ENCODE results near the gene HOPX.

The HOPX gene

DNA sequence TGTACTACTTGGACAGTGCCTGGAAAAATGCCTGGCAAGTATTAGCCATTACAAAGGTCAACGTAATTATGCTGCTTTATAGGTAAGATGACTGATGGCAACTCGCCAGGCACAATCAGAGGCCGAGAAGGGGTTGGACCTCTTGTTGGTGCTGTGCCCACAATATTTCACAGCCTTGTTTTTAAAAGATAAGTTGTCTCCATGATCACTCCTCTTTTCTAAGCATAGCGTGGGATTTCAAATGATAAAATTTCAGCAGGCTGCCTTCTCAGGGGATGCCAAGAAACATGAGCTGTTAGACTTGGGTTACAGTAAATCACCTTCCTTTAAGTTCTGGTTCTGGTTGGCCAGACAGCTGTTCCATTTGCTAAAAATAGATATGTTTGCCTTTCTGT, 26.9 kb downstream of the HOPX start:
- no peak for TF ChIP-seq ZFX (IDR thresholded peaks at IDR 0.05; ENCODE audit: borderline replicate concordance)
- TF ChIP-seq, protein P1, sequence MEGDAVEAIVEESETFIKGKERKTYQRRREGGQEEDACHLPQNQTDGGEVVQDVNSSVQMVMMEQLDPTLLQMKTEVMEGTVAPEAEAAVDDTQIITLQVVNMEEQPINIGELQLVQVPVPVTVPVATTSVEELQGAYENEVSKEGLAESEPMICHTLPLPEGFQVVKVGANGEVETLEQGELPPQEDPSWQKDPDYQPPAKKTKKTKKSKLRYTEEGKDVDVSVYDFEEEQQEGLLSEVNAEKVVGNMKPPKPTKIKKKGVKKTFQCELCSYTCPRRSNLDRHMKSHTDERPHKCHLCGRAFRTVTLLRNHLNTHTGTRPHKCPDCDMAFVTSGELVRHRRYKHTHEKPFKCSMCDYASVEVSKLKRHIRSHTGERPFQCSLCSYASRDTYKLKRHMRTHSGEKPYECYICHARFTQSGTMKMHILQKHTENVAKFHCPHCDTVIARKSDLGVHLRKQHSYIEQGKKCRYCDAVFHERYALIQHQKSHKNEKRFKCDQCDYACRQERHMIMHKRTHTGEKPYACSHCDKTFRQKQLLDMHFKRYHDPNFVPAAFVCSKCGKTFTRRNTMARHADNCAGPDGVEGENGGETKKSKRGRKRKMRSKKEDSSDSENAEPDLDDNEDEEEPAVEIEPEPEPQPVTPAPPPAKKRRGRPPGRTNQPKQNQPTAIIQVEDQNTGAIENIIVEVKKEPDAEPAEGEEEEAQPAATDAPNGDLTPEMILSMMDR (IDR thresholded peaks at IDR 0.05) = no peak
- H3K27ac ChIP-seq = no peak overlapping the region

DNA sequence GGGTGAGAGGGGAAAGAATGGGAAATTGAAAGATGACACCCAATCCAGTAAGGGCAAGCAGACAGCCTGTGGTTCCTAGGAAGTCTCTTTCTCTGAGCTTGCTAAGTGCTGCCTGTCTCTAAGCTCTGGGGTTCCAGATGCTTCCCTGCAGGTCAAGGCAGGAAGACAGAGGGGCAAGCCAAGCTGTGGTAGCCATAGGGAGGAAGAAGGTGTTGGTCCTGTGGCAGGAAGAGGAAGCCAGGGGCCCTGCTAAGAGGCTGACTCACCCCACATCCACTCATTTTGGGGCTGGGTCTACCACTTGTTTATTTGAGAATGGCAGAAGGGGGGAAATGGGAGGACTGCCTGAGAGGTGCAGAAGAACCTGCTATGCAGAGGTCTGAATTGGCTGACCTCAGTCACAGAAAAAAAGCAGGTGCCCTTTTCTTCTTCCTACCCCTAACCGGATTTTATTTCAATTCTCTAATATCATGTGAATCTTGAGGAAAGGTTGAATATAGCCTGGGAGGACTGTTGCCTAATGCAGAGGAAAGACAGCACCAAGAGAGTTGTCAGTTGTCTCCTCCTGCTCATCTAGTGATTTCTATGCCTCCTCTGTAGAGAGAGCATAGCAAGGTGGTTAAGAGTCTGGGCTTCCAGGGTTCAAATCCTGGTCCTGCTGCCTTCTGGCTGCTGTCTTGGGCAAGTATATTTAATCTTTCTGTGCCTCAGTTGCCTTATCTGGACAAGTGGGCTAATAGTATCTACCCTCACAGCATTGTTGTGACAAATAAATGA, 27.4 kb downstream of the HOPX start:
- no peak overlapping the region for H3K27ac ChIP-seq
- no peak for TF ChIP-seq ZFX (IDR thresholded peaks at IDR 0.05; ENCODE audit: borderline replicate concordance)
- TF ChIP-seq, protein P1 (IDR thresholded peaks at IDR 0.05) = no peak

DNA sequence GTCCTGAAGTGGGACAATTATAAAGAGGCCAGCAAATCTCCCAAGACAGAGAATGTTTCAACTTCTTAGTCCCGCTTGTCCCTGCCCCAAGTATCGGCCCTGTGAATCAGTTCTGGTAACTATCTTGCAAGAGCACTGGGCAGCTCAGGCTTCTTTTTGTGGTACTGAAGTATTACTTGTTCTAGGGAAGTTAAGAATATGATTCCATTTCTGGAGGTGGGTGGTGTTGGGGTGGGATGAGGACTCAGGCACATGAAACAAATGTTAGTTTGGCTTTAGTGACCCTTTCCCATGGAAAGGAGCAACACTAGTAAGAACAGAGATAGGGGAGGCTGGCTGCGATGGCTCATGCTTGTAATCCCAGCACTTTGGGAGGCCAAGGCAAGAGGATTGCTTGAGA, 28.9 kb downstream of the HOPX start:
- no peak for TF ChIP-seq ZFX (IDR thresholded peaks at IDR 0.05; ENCODE audit: borderline replicate concordance)
- no peak overlapping the region for H3K27ac ChIP-seq

DNA sequence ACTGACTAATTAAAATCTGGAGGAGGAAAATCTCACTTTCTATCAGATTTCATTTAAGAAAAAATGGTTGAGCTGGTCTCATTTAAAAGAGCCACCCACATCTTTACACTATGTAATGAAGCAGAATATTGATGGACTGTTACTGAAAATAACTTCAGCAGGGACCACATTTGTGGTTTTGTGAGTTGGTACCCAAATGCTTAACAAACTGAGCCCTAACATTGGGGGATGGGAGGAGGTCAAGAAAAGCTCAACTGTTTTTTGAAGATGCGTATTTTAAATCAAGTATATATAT, 30.1 kb downstream of the HOPX start:
- no peak for TF ChIP-seq ZFX (IDR thresholded peaks at IDR 0.05; ENCODE audit: borderline replicate concordance)
- TF ChIP-seq, protein P1 (IDR thresholded peaks at IDR 0.05) = no peak
- no peak overlapping the region for H3K27ac ChIP-seq

DNA sequence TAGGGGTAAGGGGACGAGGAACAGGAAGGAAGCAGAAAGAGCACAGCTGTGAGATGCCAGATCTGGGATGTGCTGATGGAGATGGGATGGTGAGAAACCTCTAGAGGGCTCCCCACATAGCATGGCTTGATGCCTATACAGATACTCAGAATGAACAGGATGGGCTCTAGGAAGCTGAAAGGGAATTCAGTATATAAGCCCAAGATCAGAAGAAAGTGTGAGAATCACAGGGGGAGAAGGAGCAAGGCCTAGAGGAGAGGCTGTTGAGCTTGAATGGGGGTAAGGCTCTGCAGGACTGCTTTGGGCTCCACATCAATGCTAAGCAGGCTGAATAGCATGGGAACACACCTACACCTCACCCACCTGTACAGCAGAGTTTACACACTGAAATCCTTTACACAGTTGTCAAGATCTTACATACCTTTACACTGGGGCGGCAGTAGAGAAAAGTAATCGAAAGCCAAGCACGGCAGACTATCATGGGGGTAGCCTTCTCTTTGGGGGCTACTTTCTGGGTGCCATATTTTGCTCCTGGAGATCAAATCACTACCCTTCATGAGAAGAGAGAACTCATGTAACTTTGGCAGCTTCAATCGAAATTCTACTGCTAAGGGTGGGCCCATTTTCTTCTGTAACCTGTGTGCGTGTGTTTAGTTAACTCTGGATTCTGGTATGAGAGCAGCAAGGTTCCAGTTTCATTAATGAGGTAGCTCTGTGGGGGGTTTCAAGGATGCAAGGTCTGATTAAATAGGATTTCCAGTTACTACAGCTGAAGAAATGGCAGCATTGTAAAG, 30.6 kb downstream of the HOPX start:
- H3K27ac ChIP-seq = no peak overlapping the region
- no peak for TF ChIP-seq ZFX (IDR thresholded peaks at IDR 0.05; ENCODE audit: borderline replicate concordance)
- TF ChIP-seq, protein P1 (IDR thresholded peaks at IDR 0.05) = 0 out of 2 replicates have a peak, but pooled peaks have one; percentile 5

DNA sequence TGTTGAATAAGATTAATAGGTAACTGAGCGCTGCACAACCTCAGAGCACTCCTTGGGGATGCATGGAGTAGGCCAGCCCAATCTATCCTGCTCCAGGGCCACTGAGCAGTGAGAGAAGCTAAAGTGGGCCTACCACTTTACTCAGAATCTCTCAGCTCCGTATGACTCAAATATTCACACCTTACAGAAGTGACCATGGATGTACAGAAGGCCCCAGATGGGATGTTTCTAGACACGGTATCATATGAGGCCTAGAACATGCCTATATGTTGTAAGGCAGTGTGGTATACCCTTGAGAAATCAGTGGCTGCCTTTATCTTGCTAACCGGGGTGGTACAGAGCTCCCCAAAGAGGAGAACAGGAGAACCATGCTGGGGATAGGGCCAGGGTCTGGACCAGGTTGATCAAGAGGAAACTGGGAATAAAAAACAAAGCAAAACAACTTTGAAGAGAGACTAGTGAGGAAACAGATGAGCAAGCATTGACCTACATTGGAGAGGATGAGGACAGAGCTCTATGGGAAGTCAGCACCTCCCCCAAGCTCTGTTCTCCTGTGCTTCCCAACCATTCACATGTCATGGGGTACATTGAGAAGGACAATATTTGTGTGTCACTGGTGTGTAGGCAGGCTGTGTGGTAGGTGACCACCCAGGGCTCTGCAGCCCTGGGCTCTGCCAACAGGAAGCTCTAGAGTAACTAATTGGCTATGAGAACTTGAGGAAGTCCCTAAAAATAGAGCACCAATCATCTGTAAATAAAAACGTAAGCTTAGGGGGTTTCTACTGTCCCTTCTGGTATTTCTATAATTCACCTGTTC, 31.4 kb downstream of the HOPX start:
- no peak overlapping the region for H3K27ac ChIP-seq
- TF ChIP-seq ZFX (IDR thresholded peaks at IDR 0.05; ENCODE audit: borderline replicate concordance) = no peak
- TF ChIP-seq, protein P1 (IDR thresholded peaks at IDR 0.05) = no peak

DNA sequence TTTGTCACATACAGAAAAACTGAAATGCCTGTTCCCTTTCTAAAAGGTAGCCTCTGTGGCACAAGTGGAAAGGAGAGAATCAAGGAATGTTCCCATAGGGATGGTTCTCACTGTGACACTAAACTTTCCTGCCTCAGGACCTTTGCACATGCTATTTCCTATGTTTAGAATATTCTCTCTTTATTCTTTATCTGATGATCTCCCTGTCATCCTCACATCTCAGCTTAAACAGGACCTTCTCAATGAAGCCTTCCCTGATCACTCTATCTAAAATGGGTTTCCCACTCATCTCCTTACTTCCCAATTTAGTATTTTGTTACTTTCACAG, 32.3 kb downstream of the HOPX start:
- H3K27ac ChIP-seq = no peak overlapping the region
- no peak for TF ChIP-seq ZFX (IDR thresholded peaks at IDR 0.05; ENCODE audit: borderline replicate concordance)
- TF ChIP-seq, protein P1 (IDR thresholded peaks at IDR 0.05) = no peak
